H9 (cell line): Measurements from ENCODE around the gene ABR. TPM values are rescaled to one million over a fixed set of nuclear protein-coding genes. Genes with fewer than 3 reads are reported as not detected.
"Not testable (repeated sequence)": the region's sequence is repeated elsewhere in the genome, so short reads cannot be mapped to it uniquely, and the experiment has no call there.

Source experiments
- DNase-seq: peaks from one replicate; pipeline ENCODE4 v3.0.0-alpha.2; 2017
- H2AFZ ChIP-seq: one replicate; pipeline ENCODE4 v1.6.1; 2013; ENCODE audit warnings: mild to moderate bottlenecking, low read length, control low read depth, moderate library complexity
- H2AK5ac ChIP-seq: 2 replicates; pipeline ENCODE4 v1.6.1; 2013; ENCODE audit warnings: low read length, control low read depth, mixed read lengths; ENCODE audit not compliant: insufficient read length
- H2BK120ac ChIP-seq: one replicate; pipeline ENCODE4 v1.6.1; 2013; ENCODE audit warnings: low read depth, mild to moderate bottlenecking, low read length, control low read depth, inconsistent platforms; ENCODE audit not compliant: poor library complexity, severe bottlenecking
- H2BK12ac ChIP-seq: 2 replicates; pipeline ENCODE4 v1.6.1; 2013; ENCODE audit warnings: low read length, control low read depth, mixed read lengths, low read depth; ENCODE audit not compliant: insufficient read length
- H2BK15ac ChIP-seq: 2 replicates; pipeline ENCODE4 v1.6.1; 2013; ENCODE audit warnings: low read depth, low read length, control low read depth
- H2BK20ac ChIP-seq: one replicate; pipeline ENCODE4 v1.6.1; 2013; ENCODE audit warnings: low read depth, mild to moderate bottlenecking, low read length, control low read depth, inconsistent platforms; ENCODE audit not compliant: poor library complexity, severe bottlenecking
- H2BK5ac ChIP-seq: 2 replicates; pipeline ENCODE4 v1.6.1; 2013; ENCODE audit warnings: low read length, control low read depth, mixed read lengths; ENCODE audit not compliant: insufficient read length
- H3K14ac ChIP-seq: 2 replicates; pipeline ENCODE4 v1.6.1; 2013; ENCODE audit warnings: low read length, control low read depth; ENCODE audit not compliant: insufficient read depth
- H3K18ac ChIP-seq: 2 replicates; pipeline ENCODE4 v1.6.1; 2013; ENCODE audit warnings: low read depth, mild to moderate bottlenecking, mixed read lengths, low read length, control low read depth; ENCODE audit not compliant: insufficient read length
- H3K23ac ChIP-seq: 2 replicates; pipeline ENCODE4 v1.6.1; 2013; ENCODE audit warnings: low read length, control low read depth, mixed read lengths, low read depth; ENCODE audit not compliant: insufficient read length
- H3K23me2 ChIP-seq: 2 replicates; pipeline ENCODE4 v1.6.1; 2013; ENCODE audit warnings: low read depth, mild to moderate bottlenecking, mixed read lengths, low read length, control low read depth; ENCODE audit not compliant: insufficient read length, poor library complexity, severe bottlenecking
- H3K27ac ChIP-seq: 2 replicates; pipeline ENCODE4 v1.5.1; 2013; ENCODE audit warnings: low read length, control low read depth, mixed read lengths, low read depth; ENCODE audit not compliant: insufficient read length
- H3K27me3 ChIP-seq: 2 replicates; pipeline ENCODE4 v1.6.1; 2013; ENCODE audit warnings: low read length, control low read depth, inconsistent platforms; ENCODE audit not compliant: insufficient read depth
- H3K4ac ChIP-seq: 2 replicates; pipeline ENCODE4 v1.6.1; 2013; ENCODE audit warnings: low read depth, mild to moderate bottlenecking, control low read depth, inconsistent platforms, low read length, moderate library complexity
- H3K4me1 ChIP-seq: 2 replicates; pipeline ENCODE4 v1.6.1; 2013; ENCODE audit warnings: low read length, control low read depth, inconsistent platforms; ENCODE audit not compliant: insufficient read depth
- H3K4me2 ChIP-seq: 2 replicates; pipeline ENCODE4 v1.6.1; 2013; ENCODE audit warnings: low read length, control low read depth, mixed read lengths; ENCODE audit not compliant: insufficient read length, insufficient read depth
- H3K56ac ChIP-seq: 2 replicates; pipeline ENCODE4 v1.6.1; 2013; ENCODE audit warnings: low read depth, mild to moderate bottlenecking, mixed read lengths, low read length, control low read depth; ENCODE audit not compliant: insufficient read length
- H3K79me1 ChIP-seq: 2 replicates; pipeline ENCODE4 v1.6.1; 2013; ENCODE audit warnings: low read depth, mild to moderate bottlenecking, moderate library complexity, low read length, control low read depth, inconsistent platforms; ENCODE audit not compliant: insufficient read depth, poor library complexity, severe bottlenecking
- H3K79me2 ChIP-seq: 2 replicates; pipeline ENCODE4 v1.6.1; 2013; ENCODE audit warnings: low read length, control low read depth, inconsistent platforms; ENCODE audit not compliant: insufficient read depth
- H3K9ac ChIP-seq: 2 replicates; pipeline ENCODE4 v1.6.1; 2013; ENCODE audit warnings: low read length, control low read depth, mixed read lengths; ENCODE audit not compliant: insufficient read length; ENCODE audit errors: extremely low read depth
- H3K9me3 ChIP-seq: one replicate; pipeline ENCODE4 v1.6.1; 2013; ENCODE audit warnings: low read depth, low read length, inconsistent platforms; ENCODE audit not compliant: control insufficient read depth
- H3T11ph ChIP-seq: one replicate; pipeline ENCODE4 v1.6.1; 2013; ENCODE audit warnings: mild to moderate bottlenecking, low read length, control low read depth, inconsistent platforms
- H4K20me1 ChIP-seq: one replicate; pipeline ENCODE4 v1.6.1; 2013; ENCODE audit not compliant: control insufficient read depth, insufficient read length, insufficient read depth
- H4K5ac ChIP-seq: 2 replicates; pipeline ENCODE4 v1.6.1; 2013; ENCODE audit warnings: low read depth, mild to moderate bottlenecking, mixed read lengths, low read length, control low read depth; ENCODE audit not compliant: insufficient read length
- H4K8ac ChIP-seq: replicated peaks from 2 replicates; pipeline ENCODE4 v1.6.1; 2013; ENCODE audit warnings: low read length, control low read depth, mixed read lengths, low read depth; ENCODE audit not compliant: insufficient read length
- H4K91ac ChIP-seq: 2 replicates; pipeline ENCODE4 v1.6.1; 2013; ENCODE audit warnings: low read depth, mild to moderate bottlenecking, moderate library complexity, mixed read lengths, low read length, control low read depth; ENCODE audit not compliant: insufficient read length
- H3K27ac Mint-ChIP-seq, 3 experiments: 2 replicates in 2 of 3; 3 replicates in 1 of 3; pipeline ENCODE4 v1.8.0; 2020 to 2021; ENCODE audit warnings: mixed read lengths in 3 of 3, mild to moderate bottlenecking in 1 of 3, moderate library complexity in 1 of 3
- H3K27me3 Mint-ChIP-seq: 2 replicates; pipeline ENCODE4 v1.8.0; 2021; ENCODE audit warnings: low read depth, mild to moderate bottlenecking, moderate library complexity, mixed read lengths
- H3K36me3 Mint-ChIP-seq, 3 experiments: 2 replicates in 2 of 3; 3 replicates in 1 of 3; pipeline ENCODE4 v1.8.0; 2020 to 2021; ENCODE audit warnings: low read depth in 3 of 3, mixed read lengths in 3 of 3; ENCODE audit not compliant: insufficient read depth in 1 of 3
- H3K4me1 Mint-ChIP-seq, 2 experiments: 2 replicates each; pipeline ENCODE4 v1.8.0; 2020; ENCODE audit warnings: mixed read lengths in 2 of 2
- H3K4me3 Mint-ChIP-seq, 2 experiments: 2 replicates in 1 of 2; 3 replicates in 1 of 2; pipeline ENCODE4 v1.8.0; 2020 to 2021; ENCODE audit warnings: mild to moderate bottlenecking in 2 of 2, mixed read lengths in 2 of 2, moderate library complexity in 1 of 2
- H3K9me3 Mint-ChIP-seq, 2 experiments: 2 replicates in 1 of 2; 3 replicates in 1 of 2; pipeline ENCODE4 v1.8.0; 2020; ENCODE audit warnings: mild to moderate bottlenecking in 2 of 2, mixed read lengths in 2 of 2, moderate library complexity in 1 of 2
- WGBS: extraction: QIAGEN DNeasy Blood & Tissue Kit; methylation state at CpG from one replicate; pipeline ENCODE4 v1.1.7; 2013; ENCODE audit warnings: missing lambda C conversion rate, low lambda C conversion rate, mixed read lengths; ENCODE audit not compliant: insufficient read length; ENCODE audit errors: extremely low coverage; 5-methylcytosine and 5-hydroxymethylcytosine counted together
- total RNA-seq: library from RNA; stranded (reverse); gene quantifications from 2 replicates; pipeline ENCODE4 v1.2.1, GENCODE V29; 2021
- TF ChIP-seq, protein P1 (sequence below): fragments of 200-600 bp; sonication (generic); conservative IDR thresholded peaks from 3 replicates; pipeline ENCODE4 v1.8.0; 2021; ENCODE audit warnings: antibody characterized with exemption, mild to moderate bottlenecking

ABR gene
- total RNA-seq, 1 experiment from 2014 or later = 34.7 TPM

DNA sequence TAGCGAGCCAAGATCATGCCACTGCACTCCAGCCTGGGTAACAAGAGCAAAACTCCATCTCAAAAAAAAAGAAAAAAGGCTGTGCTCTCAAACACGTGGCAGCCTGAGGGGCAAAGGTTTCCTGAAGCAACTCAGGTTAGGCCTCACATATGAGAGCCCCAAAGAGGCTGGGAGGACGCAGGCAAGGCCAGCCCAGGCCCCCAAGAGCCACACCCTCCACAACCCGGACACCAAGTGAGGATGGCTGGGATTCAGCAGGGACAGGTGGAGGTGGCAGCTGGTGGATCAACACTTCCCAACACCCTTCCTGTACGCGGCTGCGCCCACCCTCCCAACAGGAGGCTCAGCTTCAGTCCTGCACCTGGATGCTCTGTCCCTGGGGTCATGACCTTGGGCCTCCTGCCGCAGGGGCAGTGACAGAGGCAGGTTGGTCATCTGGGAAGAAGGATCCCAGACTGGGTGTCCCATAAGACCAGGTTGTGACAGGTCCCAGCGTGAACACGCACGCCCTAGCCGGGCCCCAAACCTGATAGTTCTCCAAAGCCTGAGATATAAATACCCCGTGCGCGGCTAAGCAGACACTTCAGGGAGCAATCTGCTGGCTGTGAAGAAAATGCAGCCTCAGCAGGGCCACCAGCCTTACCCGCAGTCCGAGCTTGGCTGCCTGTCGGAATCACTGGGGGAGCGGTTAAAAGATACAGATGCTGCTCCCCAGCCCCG lies 104.7 kb downstream of the ABR start:
- Histone ChIP-seq H4K91ac (no peak overlapping the region), H4K20me1 (no peaks in the 10 kb centered on the region), H2BK12ac (no peak overlapping the region), H3K9me3 (no peaks in the 10 kb centered on the region), H3K27me3 (no peaks in the 10 kb centered on the region), H3T11ph (no peak overlapping the region), H2BK20ac (no peak overlapping the region), H3K23ac (no peak overlapping the region), H3K4me2 (no peak overlapping the region), H3K14ac (no peak overlapping the region), H3K79me1 (no peaks in the 10 kb centered on the region), H3K23me2 (no peaks in the 10 kb centered on the region), H3K18ac (no peak overlapping the region), H3K4me1 (peaks cover 2% of the 10 kb centered on the region; the same call in 1 of the 2 replicates), H2AK5ac (no peak overlapping the region), H3K79me2 (no peaks in the 10 kb centered on the region), H4K8ac (no peak overlapping the region), H2BK5ac (no peak overlapping the region), H2BK120ac (no peak overlapping the region), H2BK15ac (no peak overlapping the region), H3K9ac (no peak overlapping the region), H2AFZ (no peak overlapping the region), H3K27ac (no peak overlapping the region), H4K5ac (no peak overlapping the region), H3K56ac (no peak overlapping the region), H3K4ac (no peak overlapping the region)
- H3K27me3 Mint-ChIP-seq = peaks cover 1% of the 10 kb centered on the region; the same call in 1 of the 2 replicates
- no peak overlapping the region; a peak in 1 of 5 replicates for H3K4me3 Mint-ChIP-seq
- TF ChIP-seq, protein P1, sequence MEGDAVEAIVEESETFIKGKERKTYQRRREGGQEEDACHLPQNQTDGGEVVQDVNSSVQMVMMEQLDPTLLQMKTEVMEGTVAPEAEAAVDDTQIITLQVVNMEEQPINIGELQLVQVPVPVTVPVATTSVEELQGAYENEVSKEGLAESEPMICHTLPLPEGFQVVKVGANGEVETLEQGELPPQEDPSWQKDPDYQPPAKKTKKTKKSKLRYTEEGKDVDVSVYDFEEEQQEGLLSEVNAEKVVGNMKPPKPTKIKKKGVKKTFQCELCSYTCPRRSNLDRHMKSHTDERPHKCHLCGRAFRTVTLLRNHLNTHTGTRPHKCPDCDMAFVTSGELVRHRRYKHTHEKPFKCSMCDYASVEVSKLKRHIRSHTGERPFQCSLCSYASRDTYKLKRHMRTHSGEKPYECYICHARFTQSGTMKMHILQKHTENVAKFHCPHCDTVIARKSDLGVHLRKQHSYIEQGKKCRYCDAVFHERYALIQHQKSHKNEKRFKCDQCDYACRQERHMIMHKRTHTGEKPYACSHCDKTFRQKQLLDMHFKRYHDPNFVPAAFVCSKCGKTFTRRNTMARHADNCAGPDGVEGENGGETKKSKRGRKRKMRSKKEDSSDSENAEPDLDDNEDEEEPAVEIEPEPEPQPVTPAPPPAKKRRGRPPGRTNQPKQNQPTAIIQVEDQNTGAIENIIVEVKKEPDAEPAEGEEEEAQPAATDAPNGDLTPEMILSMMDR = no peak
- H3K4me1 Mint-ChIP-seq = peaks cover 12 to 42% of the 10 kb centered on the region in 2 experiments
- H3K36me3 Mint-ChIP-seq = peaks cover 1 to 4% (median 1%) of the 10 kb centered on the region in 3 experiments; a peak in 4 of 7 replicates
- no peak overlapping the region for H3K27ac Mint-ChIP-seq
- no peaks in the 10 kb centered on the region; a peak in 1 of 5 replicates for H3K9me3 Mint-ChIP-seq
- no CpG with 5 or more reads among the region's 20 CpGs for WGBS
- no peak for DNase-seq

DNA sequence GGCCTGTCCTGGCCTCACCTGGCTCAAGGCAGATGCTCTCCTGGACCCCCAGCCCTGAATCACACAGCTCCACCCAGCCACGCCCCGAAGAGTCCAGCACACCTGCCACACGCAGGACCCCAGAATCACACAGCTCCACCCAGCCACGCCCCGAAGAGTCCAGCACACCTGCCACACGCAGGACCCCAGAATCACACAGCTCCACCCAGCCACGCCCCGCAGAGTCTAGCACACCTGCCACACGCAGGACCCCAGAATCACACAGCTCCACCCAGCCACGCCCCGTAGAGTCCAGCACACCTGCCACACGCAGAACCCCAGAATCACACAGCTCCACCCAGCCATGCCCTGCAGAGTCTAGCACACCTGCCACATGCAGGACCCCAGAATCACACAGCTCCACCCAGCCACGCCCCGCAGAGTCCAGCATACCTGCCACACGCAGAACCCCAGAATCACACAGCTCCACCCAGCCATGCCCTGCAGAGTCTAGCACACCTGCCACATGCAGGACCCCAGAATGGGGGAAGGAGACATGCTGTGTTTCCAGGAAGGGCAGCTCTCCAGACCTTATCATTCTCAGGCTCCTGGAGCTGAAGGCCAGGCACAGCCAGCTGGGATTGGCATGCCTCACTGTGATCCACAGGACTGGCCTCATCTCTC lies 105.7 kb downstream of the ABR start:
- H3K56ac ChIP-seq, H2AFZ ChIP-seq, H2BK20ac ChIP-seq, H4K5ac ChIP-seq, H2BK120ac ChIP-seq, H3K4ac ChIP-seq, H4K20me1 ChIP-seq, H2BK15ac ChIP-seq, H3K36me3 Mint-ChIP-seq, H3K27me3 ChIP-seq, H3K27ac Mint-ChIP-seq, H3K4me1 ChIP-seq, DNase-seq, H2BK5ac ChIP-seq, H2AK5ac ChIP-seq, H3K18ac ChIP-seq, H3K79me2 ChIP-seq, H3K14ac ChIP-seq, H4K8ac ChIP-seq, H4K91ac ChIP-seq, H3K9ac ChIP-seq, H3K23me2 ChIP-seq, H3K23ac ChIP-seq, H3K27ac ChIP-seq, H3T11ph ChIP-seq, H3K4me2 ChIP-seq, H3K79me1 ChIP-seq, H3K4me3 Mint-ChIP-seq, H3K9me3 Mint-ChIP-seq, H3K27me3 Mint-ChIP-seq, H3K9me3 ChIP-seq, H2BK12ac ChIP-seq: not testable (repeated sequence)
- peaks cover 9 to 39% of the 10 kb centered on the region in 2 experiments for H3K4me1 Mint-ChIP-seq
- no CpG with 5 or more reads among the region's 15 CpGs for WGBS
